HG03354 (cell line): ENCODE data around the gene ALDH1A2.
"Not testable (repeated sequence)": the region's sequence is repeated elsewhere in the genome, so short reads cannot be mapped to it uniquely, and the experiment has no call there.

Source experiments
- ATAC-seq: cut with Tn5 transposase; IDR thresholded peaks from one replicate; pipeline ENCODE4 v1.9.1; 2021; ENCODE audit warnings: mild to moderate bottlenecking; ENCODE audit not compliant: unreplicated experiment, poor library complexity, severe bottlenecking

Gene ALDH1A2

DNA sequence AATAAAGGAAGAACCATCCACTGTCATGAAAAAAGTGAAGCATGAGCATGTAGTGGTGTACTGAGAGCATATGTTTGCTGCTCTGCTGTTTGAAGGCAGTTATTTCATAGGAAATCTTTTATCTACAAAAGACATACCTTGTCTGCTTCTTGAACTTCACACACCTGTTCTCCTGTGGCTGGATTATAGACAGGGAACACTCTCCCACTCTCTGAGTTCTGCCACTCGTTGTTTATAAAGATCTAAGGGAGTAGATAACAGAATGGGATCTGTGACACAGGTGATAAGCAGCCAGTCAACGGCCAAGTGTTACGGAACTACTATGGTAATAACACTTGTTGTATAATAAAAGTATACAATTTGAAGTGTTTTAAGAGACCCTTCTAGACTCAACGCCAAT lies 51.5 kb downstream of the ALDH1A2 start:
- ATAC-seq, result no peak

GRCh38 chr15:58010983-58011382 lies 54.5 kb downstream of the ALDH1A2 start:
- ATAC-seq, result no peak

GRCh38 chr15:58003810-58004209 lies 61.7 kb downstream of the ALDH1A2 start:
- no peak for ATAC-seq

DNA sequence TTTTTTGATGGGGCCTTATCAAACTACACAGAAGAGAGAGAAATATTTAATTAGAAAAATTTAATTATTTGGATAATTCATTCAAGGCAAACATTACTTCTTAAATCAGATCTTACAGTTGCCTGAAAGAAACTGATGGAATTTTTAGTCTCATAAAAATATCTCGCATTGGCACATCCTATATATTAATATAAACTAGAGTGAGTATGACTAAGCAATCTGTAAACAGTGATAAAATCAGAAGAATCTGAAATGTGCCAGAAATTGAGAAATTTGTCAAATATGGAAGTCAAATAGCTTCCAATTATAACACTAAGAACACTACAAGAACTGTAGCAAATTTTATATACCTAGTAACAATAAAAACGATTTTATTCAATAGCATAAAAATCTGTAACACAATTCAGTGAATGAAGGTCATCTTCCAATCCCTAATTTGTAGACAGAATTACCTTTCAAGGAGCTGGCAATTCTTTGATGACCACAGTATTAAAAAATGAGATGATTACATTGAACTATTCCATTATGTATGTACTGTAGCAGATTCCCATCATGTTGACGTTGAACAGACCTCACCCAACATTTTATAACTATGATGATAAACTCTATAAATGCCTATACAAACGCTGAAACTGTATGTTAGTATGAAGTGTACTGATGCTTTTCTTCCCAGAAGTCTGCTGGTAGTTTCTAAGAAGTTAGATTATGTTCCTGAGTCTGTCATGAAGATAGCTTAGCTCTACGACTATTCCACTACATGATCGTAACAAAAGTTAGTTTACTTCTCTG lies 63.0 kb downstream of the ALDH1A2 start:
- ATAC-seq, result no peak

GRCh38 chr15:57999699-58000098 lies 65.8 kb downstream of the ALDH1A2 start:
- not testable (repeated sequence) for ATAC-seq

- no peak for ATAC-seq
Measured at GRCh38 chr15:57996561-57996960, 69.0 kb downstream of the ALDH1A2 start.

DNA sequence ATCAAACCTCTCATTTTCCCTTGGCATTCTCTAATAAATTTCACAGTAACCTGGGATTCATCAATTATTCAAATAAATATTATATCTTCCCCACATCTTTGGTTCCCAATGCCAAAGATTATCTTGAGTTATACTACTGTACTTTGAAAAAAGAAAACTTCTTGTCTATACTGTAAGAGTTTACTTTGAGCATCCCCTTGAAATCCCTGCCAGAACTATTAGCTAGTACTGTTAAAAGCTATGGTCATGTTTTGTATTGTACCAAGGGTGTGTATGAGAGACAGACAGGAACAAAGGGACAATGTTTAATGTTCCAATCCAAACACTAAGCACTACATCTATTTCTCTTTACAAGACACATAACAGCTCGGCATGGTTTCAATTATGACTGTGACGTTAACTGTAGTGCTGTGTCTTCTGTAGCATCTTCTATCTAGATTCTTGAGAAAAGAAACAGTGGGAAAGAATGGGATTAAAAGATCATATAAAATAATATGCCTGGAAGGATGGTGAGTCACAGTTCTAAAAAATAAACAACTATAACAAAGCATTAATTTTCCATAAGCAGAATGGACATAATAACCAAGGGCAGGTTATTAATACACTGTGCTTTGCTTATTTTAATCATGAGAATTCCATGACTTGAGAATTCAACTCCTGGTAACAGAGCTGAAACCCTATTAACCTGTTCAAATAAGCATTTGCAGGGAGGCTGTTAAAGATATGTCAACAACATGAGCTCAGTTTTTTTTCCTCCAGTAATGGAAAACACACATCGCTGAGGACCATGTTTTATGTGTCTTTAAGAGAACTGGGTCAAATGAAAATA lies 71.1 kb downstream of the ALDH1A2 start:
- no peak for ATAC-seq

GRCh38 chr15:57993409-57994145 lies 71.9 kb downstream of the ALDH1A2 start:
- no peak for ATAC-seq

- no peak for ATAC-seq
Measured at GRCh38 chr15:57992761-57993355, 72.7 kb downstream of the ALDH1A2 start.

GRCh38 chr15:57973534-57973933 lies 92.0 kb downstream of the ALDH1A2 start:
- ATAC-seq, result no peak

DNA sequence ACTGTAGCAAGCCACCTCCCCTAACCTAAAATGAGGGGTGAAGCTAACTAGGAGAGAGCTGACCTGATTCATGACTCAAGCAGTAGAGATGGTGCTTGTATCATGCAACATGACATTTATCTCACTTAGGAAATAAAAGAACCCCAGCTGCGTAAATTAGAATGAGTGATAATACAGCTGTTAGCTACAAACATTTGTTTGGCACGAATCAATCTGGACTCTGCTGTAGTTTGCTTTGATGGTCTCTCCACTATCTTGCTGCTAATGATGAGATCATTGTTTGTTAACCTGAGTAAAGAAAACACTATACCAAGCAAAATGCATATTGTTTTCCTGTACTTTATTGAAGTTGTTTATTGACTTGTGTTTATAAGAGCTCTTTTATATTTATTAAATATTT lies 92.6 kb downstream of the ALDH1A2 start:
- ATAC-seq, result no peak

- ATAC-seq, result no peak
Measured at GRCh38 chr15:57969996-57970395, 95.5 kb downstream of the ALDH1A2 start.

DNA sequence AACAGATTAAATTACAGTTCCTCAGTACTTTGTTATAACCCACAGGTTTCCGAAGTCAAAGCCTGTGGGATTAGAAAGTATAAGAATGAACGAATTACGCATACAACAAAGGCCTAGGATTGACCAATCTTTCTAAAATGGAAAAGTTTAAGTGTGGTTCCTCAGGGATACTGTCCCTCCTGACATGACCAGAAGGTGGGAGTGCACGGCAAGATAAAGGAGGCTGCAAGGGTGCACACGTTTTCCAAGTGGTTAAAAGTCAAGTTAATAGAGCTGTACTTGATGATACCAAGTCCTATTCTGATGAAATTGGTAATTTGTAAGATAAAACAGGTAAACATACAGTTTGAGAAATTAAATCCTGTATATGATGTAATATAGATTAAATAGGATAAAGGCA lies 96.2 kb downstream of the ALDH1A2 start:
- ATAC-seq, result no peak

DNA sequence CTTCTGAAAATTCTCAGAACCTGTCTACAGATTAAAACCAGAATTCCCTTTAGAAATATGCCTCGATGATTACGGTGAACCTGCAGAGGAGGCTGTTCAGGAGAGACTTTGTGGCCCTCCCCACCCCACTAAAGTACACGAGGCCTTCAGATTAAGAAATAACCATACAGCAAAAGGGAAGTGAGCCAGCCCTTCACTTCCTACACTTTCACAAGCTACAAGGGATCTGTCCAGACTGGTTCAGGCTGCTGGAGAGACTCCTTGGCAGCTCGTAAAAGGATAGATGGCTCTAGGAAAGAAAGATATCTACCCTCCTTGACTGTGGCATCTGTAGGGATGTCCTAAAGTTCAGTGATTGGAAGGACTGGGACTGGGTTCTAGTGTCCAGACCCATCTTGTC lies 102.6 kb downstream of the ALDH1A2 start:
- ATAC-seq, result no peak

DNA sequence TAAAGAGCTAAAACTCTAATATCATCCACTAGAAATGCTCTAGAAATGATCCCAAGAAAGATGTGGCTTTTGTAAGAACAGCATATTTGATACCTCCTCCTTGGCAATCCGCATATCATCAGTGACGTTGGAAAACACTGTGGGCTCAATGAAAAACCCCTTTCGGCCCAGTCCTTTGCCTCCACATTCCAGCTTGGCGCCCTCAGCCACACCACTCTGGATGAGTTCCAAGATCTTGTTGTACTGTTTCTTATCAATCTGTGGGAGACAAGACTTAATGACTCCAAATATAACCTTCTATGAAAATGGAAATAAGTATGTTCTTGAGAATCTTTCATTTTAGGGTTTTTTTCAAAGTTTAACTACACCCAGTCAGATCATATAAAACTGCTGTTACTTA lies 103.6 kb downstream of the ALDH1A2 start:
- no peak for ATAC-seq

DNA sequence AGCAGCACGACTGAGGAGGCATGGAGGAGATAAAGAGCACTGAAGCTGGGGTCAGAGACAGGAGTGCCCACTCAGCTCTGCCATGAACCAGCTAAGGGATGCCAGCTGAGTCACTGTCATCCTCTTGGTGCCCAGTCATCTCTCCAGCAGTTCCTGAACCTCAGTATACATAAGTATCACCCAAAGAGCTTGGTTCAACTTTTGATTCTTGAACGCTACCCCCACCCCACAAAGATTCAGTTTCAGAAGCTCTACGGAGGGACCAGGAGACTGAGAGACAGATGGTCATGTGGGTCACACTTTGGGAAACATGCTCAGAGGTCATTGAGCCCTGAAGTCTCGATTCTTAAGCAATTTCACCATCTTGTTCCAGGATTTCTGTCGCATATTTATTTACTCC lies 108.4 kb downstream of the ALDH1A2 start:
- ATAC-seq, result no peak

- ATAC-seq, result no peak
Measured at GRCh38 chr15:57953874-57954273, 111.6 kb downstream of the ALDH1A2 start.

- no peak for ATAC-seq
Measured at GRCh38 chr15:57951328-57951932, 114.1 kb downstream of the ALDH1A2 start.

DNA sequence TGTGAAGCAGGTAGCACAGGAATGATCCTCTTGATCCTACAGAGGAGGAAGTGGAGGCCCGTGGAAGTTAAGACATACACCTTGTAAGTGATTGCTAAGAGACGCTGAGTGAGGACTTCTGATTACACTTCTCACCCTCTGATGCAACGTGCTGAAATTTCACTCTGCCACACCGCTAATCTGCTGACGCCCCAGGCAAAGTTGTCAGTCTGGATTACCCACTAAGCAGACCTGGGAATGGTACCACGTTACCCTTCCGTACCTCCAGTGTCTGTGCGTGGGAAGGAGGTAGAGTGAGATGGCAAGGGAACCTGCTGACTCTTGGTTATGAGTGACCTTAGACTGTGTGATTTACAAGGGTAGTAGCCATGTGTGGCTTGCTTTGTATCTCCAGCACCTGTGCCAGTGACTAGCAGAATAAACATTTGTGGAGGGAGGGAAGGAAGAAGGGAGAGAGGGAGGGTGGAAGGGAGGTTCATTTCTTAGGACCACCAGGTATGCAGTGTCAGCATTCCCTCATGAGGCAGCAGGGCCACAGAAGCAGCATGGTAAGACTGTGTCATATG lies 115.0 kb downstream of the ALDH1A2 start:
- no peak for ATAC-seq
